GM12872 (cell line): Measurements from ENCODE around the gene MAP3K9.

ENCODE experiments used
- TF ChIP-seq, protein P1 (sequence below): IDR thresholded peaks from 3 replicates; pipeline ENCODE4 v1.5.1; 2011; ENCODE audit warnings: low read depth, mild to moderate bottlenecking, low read length, moderate library complexity; ENCODE audit not compliant: insufficient read depth

MAP3K9 gene

DNA sequence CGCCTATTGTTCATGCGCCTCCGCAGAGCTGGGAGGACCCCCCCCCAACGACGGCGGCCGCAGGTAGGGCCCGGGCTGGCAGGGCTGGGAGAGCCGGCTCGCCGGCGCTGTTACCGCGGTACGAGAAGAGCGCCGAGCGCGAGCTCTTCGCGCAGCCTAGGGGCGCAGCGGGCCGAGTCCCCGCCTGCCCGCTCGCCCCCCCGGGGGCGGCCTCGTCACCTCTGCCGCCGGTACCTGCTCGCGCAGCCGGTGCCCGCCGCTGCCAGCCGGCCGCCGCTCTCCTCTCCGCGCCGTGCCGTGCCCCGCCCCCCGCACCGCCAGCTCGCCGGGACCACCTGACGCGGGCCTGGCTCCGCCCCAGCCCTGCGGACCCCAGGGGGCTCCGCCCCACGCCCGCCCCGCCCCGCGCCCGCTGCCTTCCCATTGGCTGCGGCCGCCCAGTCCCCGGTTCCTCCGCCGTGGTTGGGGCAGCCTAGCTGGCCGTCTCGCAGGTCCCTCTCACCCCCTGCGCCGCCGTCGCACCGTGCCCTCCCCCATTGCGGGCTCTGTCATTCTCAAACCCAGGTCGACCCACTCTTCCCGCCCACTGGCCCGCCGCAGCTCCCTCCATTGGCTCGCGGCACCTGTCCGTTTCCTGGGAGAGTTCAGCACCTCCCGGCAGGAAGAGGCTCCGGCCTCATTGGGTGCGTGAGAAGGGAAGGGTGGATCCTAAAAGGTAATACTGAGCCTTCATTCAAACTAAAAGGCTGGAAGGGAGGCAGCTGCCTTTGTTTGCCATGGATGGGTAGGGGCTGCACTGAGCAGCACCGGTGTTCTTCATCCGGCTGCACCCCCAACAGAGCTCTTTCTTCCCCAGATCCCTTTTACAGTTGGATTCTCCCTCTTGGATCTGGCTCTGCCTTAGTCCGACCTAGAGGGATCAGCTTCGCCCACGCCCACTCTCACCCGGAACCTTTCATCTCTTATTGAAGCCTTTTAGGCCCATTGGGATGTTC is at the start of gene MAP3K9:
MAP3K9 (minus strand) TSS at position 289 of the 995 bp plus-strand sequence. CDS start 342 bp downstream, outside the sequence.
- TF ChIP-seq, protein P1, sequence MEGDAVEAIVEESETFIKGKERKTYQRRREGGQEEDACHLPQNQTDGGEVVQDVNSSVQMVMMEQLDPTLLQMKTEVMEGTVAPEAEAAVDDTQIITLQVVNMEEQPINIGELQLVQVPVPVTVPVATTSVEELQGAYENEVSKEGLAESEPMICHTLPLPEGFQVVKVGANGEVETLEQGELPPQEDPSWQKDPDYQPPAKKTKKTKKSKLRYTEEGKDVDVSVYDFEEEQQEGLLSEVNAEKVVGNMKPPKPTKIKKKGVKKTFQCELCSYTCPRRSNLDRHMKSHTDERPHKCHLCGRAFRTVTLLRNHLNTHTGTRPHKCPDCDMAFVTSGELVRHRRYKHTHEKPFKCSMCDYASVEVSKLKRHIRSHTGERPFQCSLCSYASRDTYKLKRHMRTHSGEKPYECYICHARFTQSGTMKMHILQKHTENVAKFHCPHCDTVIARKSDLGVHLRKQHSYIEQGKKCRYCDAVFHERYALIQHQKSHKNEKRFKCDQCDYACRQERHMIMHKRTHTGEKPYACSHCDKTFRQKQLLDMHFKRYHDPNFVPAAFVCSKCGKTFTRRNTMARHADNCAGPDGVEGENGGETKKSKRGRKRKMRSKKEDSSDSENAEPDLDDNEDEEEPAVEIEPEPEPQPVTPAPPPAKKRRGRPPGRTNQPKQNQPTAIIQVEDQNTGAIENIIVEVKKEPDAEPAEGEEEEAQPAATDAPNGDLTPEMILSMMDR: 0 out of 3 replicates have a peak, but pooled peaks have one; percentile 8

DNA sequence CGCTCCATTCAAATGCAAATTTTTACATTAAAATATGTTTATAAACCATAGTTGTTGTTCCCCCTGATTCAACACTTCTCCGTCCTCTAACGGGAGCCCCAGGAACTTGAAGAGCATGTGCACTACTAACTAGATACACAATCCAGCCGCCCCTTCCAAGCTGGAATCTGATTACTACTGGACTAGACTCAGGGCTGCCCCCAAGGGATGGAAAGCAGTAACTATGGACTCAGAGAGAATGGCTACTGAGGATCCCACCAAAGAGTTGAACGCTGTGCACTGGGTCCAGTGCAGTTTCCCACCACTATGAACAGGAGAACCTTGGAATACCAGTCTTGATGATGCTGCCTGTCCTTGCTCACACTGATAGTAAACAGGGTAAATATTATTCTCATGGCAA is 49.3 kb upstream of the MAP3K9 start:
- TF ChIP-seq, protein P1: no peak

DNA sequence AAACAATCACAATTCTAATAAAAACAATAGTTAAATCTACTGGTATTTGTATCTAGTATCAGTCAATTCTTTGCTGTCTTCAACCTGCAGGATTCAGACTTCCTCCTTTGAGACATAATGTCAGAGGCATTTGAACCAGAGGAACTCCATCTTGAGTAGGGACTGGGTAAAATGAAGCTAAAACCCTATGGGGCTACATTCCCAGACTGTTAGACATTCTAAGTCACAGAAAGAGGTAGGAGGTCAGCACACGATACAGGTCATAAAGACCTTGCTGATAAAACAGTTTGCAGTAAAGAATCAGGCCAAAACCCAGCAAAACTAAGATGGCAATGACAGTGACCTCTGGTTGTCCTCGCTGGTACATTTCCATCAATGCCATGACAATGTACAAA is 48.2 kb upstream of the MAP3K9 start:
- TF ChIP-seq, protein P1: no peak

DNA sequence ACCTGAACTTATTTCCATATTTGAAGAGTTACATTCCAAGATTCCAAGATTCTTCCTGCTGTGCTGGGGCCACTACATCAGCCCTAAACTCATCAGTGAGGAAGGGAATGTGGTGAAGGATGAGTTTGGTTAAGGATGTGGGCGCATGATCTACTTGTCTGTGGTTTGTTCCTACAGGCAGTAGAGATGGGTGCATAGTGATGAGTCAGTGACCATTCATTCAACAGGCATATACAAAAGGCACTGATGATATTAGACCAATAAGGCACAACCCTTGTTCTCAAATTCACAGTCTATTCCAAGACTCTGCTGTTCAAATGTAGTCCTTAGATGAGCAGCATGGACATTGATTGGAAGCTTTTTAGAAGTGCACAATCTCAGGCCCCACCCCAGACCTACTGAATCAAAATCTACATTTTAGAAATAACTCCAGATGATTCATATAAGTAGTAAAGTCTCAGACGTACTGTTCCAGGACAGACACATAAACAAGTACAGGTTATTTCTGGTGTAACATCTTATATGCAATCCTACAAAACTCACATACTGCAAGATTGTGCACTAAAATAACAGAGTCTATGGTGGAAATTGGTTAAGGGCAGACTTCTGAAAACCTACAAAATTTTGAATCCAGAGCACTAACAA is 47.7 kb upstream of the MAP3K9 start:
- TF ChIP-seq, protein P1: no peak

DNA sequence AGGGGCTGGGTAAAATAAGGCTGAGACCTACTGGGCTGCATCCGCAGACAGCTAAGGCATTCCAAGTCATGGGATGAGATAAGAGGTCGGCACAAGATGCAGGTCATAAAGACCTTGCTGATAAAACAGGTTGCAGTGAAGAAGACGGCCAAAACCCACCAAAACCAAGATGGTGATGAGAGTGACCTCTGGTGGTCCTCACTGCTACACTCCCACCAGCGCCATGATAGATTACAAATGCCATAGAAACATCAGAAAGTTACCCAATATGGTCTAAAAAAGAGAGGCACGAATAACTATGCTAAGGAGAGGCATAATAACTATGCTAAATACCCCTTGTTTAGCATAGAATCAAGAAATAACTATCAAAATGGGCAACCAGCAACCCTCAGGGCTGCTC is 46.2 kb upstream of the MAP3K9 start:
- TF ChIP-seq, protein P1: no peak

DNA sequence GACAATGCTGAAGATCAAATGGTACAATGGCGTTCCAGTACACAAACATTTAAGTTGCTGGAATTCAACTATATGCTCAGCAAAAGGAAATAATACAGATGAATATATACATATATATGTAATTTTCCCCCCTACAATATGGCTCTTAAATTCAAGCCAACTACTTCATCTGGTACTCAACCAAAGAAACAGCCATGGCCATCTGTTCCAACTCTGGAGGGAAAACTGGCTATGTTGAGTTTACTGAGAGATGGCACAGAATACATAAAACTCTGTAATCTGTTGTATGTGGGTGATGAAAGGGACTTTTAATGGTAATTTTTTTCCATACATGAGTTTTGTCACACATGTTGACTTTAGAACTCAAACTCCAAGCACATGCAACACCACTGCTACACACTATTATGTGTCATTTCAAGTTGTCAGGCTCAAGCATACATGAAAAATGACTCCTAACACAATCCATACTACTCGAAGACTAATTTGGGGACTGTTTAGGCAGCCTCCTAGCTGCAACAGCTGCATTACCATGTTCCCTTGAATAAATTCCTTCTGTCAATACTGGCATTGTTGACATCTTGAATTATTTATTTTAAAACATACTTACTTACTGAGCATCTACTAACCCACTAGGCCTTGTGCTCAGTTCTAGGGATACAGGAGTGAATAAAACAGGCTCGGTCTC is 38.2 kb upstream of the MAP3K9 start:
- TF ChIP-seq, protein P1: no peak

DNA sequence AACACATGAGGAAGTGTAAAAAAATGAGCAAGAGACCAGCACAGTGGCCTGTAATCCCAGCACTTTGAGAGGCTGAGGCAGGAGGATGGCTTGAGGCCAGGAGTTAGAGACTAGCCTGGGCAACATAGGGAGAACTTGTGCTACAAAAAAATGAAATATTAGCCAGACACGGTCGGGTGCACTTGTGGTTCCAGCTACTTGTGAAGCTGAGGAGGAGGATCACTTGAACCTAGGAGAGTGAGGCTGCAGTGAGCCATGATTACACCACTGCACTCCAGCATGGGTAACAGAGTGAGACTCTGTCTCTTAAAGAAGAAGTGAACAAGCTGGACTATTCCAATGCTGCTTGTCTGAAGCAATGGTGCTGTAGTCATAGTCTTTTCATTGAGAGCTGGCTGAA is 36.3 kb upstream of the MAP3K9 start:
- TF ChIP-seq, protein P1: no peak
